Dendritic cell treated with granulocyte-macrophage colony-stimulating factor and Interleukin-4, amounts not matched to agents 40 ng/mL and 50 ng/mL, for 4 days (primary cell): ENCODE measurements around the gene FNDC3A.

Experiments
- H3K27ac Mint-ChIP-seq: one replicate; pipeline ENCODE4 v1.8.0; 2022; ENCODE audit warnings: mild to moderate bottlenecking, mixed read lengths
- H3K27me3 Mint-ChIP-seq: one replicate; pipeline ENCODE4 v1.8.0; 2022; ENCODE audit warnings: mild to moderate bottlenecking, mixed read lengths
- H3K36me3 Mint-ChIP-seq: one replicate; pipeline ENCODE4 v1.8.0; 2022; ENCODE audit warnings: low read depth, mixed read lengths
- H3K4me1 Mint-ChIP-seq: one replicate; pipeline ENCODE4 v1.8.0; 2022; ENCODE audit warnings: low read depth, mixed read lengths
- H3K4me3 Mint-ChIP-seq: one replicate; pipeline ENCODE4 v1.8.0; 2022; ENCODE audit warnings: mild to moderate bottlenecking, moderate library complexity, mixed read lengths
- H3K9me3 Mint-ChIP-seq: one replicate; pipeline ENCODE4 v1.8.0; 2022; ENCODE audit warnings: mixed read lengths
- intact Hi-C: fragments of 100-400 bp; cut with micrococcal nuclease; formaldehyde crosslinking; loops from one replicate; pipeline ENCODE4 v1.15.0; 2022

Gene FNDC3A, protein sequence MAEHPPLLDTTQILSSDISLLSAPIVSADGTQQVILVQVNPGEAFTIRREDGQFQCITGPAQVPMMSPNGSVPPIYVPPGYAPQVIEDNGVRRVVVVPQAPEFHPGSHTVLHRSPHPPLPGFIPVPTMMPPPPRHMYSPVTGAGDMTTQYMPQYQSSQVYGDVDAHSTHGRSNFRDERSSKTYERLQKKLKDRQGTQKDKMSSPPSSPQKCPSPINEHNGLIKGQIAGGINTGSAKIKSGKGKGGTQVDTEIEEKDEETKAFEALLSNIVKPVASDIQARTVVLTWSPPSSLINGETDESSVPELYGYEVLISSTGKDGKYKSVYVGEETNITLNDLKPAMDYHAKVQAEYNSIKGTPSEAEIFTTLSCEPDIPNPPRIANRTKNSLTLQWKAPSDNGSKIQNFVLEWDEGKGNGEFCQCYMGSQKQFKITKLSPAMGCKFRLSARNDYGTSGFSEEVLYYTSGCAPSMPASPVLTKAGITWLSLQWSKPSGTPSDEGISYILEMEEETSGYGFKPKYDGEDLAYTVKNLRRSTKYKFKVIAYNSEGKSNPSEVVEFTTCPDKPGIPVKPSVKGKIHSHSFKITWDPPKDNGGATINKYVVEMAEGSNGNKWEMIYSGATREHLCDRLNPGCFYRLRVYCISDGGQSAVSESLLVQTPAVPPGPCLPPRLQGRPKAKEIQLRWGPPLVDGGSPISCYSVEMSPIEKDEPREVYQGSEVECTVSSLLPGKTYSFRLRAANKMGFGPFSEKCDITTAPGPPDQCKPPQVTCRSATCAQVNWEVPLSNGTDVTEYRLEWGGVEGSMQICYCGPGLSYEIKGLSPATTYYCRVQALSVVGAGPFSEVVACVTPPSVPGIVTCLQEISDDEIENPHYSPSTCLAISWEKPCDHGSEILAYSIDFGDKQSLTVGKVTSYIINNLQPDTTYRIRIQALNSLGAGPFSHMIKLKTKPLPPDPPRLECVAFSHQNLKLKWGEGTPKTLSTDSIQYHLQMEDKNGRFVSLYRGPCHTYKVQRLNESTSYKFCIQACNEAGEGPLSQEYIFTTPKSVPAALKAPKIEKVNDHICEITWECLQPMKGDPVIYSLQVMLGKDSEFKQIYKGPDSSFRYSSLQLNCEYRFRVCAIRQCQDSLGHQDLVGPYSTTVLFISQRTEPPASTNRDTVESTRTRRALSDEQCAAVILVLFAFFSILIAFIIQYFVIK

DNA sequence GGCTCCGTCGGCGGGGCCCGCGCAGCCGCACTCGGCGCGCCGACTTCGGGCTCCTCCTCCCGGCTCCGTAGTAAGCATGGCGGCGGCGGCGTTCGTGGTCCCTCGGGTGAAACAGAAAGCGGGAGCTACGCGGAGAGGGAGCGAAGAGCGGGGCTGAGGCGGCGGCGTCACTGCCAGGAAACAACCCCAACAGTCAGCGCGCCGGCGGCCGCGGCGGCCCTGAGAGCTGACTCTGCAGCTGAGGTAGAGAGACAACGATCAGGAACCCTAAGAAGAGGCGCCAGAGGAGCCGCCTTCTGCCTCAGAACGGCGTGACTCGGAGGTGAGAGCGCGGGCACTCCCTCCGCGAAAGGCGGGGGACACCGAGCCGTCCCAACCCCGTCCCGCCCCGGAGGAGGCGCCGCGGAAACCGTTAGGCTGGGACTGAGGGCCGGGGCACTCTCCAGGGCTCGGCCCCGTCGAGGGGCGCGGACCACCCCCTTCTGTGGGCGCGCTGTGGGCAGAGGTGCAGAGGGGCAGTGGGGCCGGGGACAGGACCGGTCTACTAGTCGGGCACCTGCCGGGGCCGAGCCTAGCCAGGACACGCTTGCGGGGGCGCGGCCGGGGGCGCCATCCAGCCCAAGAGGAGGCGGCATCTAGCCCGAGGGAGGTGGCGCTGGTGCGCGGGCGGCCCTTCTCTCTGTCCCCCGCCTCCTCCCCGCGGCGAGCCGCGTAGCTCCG, at the start of gene FNDC3A:
FNDC3A (plus strand) TSS at position 57 of the 720 bp plus-strand sequence. CDS start 30,279 bp downstream, outside the sequence.
- H3K36me3 Mint-ChIP-seq: peaks cover 40% of the 10 kb centered on the region

DNA sequence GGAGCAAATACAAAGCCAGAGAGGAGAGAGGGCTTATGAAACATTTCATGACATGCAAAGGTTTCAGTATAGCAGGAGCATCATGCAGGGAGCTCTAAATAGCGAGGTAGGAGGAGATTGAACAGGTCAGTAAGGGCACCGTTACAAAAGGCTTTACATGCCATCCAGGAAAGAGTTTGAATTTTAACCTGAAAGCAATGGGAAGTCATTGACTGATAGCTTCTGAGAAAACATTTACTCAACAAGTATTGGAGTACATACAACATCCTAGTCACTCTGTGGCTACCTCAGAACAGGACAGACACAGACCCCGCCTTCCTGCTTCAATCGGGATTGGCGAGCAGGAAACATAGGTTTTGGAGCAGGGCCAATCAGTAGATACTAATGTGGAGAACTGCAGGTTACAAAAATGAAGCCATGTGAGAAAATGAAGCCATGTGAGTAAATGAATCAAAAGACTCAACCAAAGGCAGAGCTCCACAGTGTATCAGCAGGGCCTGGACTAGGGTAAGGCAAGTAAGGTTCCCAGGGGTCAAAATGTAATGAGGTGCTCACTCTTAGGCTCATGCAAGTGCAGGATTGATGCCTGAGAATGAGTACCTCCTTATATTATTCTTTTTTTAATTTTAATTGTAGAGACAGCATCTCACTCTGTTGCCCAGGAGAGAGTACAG, 46.8 kb upstream of the FNDC3A start:
- H3K27ac Mint-ChIP-seq: no peak overlapping the region
- H3K36me3 Mint-ChIP-seq: no peaks in the 10 kb centered on the region
- intact Hi-C loops: no loop called here
- peaks cover 12% of the 10 kb centered on the region for H3K9me3 Mint-ChIP-seq
- no peak overlapping the region for H3K4me3 Mint-ChIP-seq
- no peaks in the 10 kb centered on the region for H3K27me3 Mint-ChIP-seq
- peaks cover 5% of the 10 kb centered on the region for H3K4me1 Mint-ChIP-seq

More for the DNA sequence above, at the start of gene FNDC3A:
- H3K4me1 Mint-ChIP-seq: peaks cover 29% of the 10 kb centered on the region
- H3K4me3 Mint-ChIP-seq: peak within 1 kb of the TSS; percentile 93
- peaks cover 3% of the 10 kb centered on the region for H3K27me3 Mint-ChIP-seq
- intact Hi-C loops: no loop called here
- H3K27ac Mint-ChIP-seq: peak within 1 kb of the TSS; percentile 95
- H3K9me3 Mint-ChIP-seq: peaks cover 40% of the 10 kb centered on the region

DNA sequence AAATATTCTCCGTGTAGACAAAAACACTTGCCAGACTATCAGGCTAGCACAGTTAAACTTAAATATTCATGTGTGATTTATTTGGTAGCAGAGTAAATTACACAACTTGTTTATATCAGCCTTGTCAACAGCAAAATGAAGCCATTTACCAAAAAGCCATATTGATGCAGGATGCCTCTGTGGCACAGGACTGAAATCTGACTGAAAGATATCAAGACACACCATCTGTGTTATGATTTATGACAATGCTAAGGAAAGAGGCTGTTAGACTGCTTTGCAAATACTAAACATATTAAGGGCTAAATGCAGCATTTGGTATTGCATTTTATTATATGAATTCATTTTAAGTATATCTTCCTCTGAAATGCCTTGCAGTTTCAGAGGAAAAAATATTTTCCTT, 44.8 kb upstream of the FNDC3A start:
- H3K9me3 Mint-ChIP-seq: peaks cover 23% of the 10 kb centered on the region
- H3K4me1 Mint-ChIP-seq: peaks cover 5% of the 10 kb centered on the region
- H3K27me3 Mint-ChIP-seq: no peaks in the 10 kb centered on the region
- H3K4me3 Mint-ChIP-seq: no peak overlapping the region
- H3K36me3 Mint-ChIP-seq: no peaks in the 10 kb centered on the region
- intact Hi-C loops: no loop called here
- no peak overlapping the region for H3K27ac Mint-ChIP-seq

DNA sequence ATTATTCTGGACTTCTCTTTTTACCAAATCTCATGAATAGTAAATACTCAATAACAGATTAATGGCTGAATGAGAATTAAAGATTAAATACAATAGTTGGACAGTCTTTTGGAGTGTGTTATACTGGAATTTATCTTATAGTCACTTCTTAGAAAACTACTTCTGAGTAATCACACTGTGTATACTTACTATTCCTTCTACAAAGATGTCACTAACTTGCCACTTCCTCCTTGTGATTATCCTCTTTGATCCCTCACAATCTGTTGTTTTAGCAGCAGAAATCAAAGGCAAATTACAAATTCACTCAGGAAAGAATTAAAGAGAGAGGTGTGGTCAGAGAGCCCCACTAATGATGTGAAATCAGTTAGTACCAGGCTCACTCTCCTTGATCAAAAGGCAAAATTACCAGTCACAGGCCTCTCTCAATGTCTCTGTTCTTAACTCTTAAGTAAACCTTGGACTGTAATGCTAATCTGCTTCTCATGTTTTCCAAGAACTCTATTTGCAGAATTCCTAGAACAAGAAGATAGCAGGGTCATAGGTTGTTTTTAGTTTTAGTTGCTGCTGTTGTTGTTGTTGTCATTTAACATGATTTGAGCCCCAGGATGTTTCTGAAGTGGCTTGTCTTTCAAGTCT, 37.3 kb upstream of the FNDC3A start:
- Mint-ChIP-seq H3K27ac (no peak overlapping the region), H3K27me3 (no peaks in the 10 kb centered on the region), H3K4me3 (no peak overlapping the region), H3K36me3 (no peaks in the 10 kb centered on the region), H3K4me1 (peaks cover 6% of the 10 kb centered on the region), H3K9me3 (peaks cover 16% of the 10 kb centered on the region)
- intact Hi-C loops: no loop called here

DNA sequence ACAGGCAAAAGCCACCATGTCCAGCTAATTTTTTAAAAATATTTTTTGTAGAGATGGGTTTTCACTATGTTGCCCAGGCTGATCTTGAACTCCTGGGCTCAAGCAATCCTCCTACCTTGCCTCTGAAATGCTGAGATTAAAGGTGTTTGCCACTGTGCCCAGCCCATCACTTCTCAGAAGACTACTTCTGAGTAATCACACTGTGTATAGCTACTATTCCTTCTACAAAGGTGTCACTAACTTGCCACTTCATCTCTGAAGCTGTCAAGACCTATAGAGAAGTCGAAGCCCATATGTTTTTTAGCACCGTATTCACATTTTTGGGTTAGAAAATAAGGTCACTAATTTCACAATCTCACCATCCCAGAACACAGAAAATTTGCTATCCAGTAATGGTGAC, 36.0 kb upstream of the FNDC3A start:
- H3K27ac Mint-ChIP-seq: no peak overlapping the region
- H3K27me3 Mint-ChIP-seq: no peaks in the 10 kb centered on the region
- peaks cover 3% of the 10 kb centered on the region for H3K9me3 Mint-ChIP-seq
- H3K4me1 Mint-ChIP-seq: peaks cover 6% of the 10 kb centered on the region
- no peaks in the 10 kb centered on the region for H3K36me3 Mint-ChIP-seq
- no peak overlapping the region for H3K4me3 Mint-ChIP-seq
- intact Hi-C loops: no loop called here

DNA sequence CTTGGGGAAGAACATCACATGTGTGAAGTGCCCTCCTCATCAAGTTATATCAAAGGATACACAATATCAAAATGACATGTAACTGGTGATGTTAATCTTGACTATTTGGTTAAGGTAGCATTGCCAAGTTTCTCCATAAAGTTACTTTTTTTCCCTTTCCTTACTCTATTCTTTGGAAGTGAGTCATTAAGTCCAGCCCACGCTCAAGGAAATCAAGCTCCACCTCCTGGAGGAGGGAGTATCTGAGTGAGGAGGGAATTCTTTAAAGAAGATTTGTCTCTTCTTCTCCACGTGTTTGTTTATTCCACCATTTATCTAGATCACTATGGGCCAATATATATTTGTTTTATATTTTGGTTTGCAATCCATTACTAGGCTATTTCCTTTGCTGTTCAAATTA, 33.6 kb upstream of the FNDC3A start:
- Mint-ChIP-seq H3K4me1 (peaks cover 6% of the 10 kb centered on the region), H3K27ac (no peak overlapping the region), H3K9me3 (no peaks in the 10 kb centered on the region), H3K27me3 (no peaks in the 10 kb centered on the region), H3K4me3 (no peak overlapping the region), H3K36me3 (no peaks in the 10 kb centered on the region)
- intact Hi-C loops: no loop called here

DNA sequence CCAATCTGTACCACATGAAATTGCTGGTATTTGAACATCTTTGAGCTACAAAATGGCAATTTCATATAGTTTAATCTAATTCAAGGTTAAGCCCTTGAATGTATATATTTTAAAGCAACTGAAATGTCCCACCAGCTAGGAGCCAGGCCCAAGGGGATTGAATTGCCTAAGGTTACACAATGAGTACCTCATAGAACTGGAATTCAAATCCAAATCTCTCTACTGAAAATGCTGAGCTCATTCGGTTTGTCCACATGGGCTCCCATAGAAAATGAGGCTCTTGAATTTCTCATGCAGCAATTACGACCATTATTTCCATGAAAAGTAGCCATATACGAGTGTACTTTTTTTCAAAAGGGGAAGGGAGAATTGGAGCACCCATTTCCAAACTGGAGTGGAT, 31.5 kb upstream of the FNDC3A start:
- Mint-ChIP-seq H3K27me3 (no peaks in the 10 kb centered on the region), H3K4me1 (no peaks in the 10 kb centered on the region), H3K4me3 (no peak overlapping the region), H3K36me3 (no peaks in the 10 kb centered on the region), H3K27ac (no peak overlapping the region), H3K9me3 (no peaks in the 10 kb centered on the region)
- intact Hi-C loops: no loop called here

DNA sequence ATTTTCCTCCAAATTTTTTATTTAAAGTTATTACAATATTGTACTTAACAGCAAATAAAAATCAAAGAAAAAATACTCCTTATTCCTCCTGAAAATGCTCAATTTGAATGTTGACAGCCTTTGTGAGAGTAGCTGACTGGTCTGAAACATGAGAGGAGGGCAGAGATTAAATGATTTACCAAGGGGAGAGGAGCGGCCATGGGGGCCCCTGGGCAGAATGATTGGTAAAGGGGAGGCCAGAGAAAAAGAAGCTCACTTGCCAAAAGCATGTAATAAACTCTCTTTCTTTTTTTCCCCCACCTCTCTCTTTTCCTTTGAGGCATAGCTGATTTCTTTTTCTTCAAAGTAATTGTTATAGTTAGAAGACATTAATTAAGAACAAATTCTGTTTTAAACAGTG, 30.1 kb upstream of the FNDC3A start:
- intact Hi-C loops: no loop called here
- Mint-ChIP-seq H3K27ac (no peak overlapping the region), H3K36me3 (no peaks in the 10 kb centered on the region), H3K27me3 (no peaks in the 10 kb centered on the region), H3K9me3 (no peaks in the 10 kb centered on the region), H3K4me3 (no peak overlapping the region), H3K4me1 (no peaks in the 10 kb centered on the region)

DNA sequence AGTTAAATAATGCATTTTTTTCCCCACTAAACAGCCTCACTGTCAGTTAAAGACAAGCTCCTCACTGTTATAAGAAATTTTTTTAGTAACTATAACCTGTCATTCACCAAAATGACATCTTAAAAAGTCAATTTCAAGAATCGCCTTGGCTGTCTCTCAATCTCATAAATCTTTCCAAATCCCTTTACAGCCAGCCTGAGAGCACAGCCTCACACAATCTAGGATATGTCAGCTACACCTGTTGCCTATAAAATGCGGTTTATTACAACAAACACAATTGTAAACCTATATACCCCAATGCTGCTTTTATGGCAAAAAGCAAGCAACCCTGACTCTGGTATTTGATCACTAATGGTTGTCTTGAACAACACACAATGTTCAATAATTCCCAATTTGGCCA, 29.5 kb upstream of the FNDC3A start:
- Mint-ChIP-seq H3K27ac (no peak overlapping the region), H3K4me1 (no peaks in the 10 kb centered on the region), H3K4me3 (no peak overlapping the region), H3K9me3 (no peaks in the 10 kb centered on the region), H3K27me3 (no peaks in the 10 kb centered on the region), H3K36me3 (no peaks in the 10 kb centered on the region)
- intact Hi-C loops: no loop called here

DNA sequence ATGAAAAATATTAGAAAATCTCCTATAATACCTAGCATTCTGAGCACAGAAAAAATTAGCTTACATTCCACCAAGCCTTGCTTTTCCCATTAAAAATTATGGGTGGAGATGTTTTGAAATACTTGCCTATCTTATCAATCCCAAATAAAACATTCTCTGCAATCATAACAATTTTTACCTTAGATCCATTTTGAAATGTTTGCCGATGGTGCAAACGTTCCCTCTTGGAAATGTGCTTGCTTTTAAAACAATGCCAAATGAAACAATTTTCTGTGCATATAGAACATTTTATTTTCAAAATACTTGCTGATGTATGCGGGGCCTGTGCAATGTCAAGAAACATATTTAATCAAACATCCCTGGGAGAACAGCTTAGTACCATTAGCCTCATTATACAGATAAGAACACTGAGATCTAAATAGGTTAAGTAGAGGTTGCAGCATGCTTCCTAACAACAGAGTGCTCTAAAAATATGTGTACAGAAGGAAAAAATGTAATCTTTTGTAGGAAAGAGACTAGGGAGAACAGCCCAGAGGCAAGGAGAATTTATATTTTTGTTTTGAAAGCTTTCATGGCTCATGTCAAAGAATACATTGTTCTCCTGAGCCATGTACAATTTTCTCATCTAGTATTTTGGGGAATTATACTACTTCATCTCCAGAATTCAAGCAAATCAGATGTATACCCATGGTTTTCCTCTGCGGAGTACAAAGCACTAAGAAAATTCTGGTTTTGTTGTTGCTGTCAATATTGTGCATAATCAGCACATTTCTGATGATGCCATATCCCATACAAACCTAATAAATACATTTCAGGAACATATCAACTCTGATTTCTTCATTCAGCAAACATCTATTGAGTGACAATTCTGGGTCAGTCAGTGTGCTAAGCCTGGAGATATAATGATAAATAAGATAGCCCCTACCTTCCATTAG, 25.9 kb upstream of the FNDC3A start:
- no peak overlapping the region for H3K27ac Mint-ChIP-seq
- intact Hi-C loops: no loop called here
- H3K27me3 Mint-ChIP-seq: no peaks in the 10 kb centered on the region
- no peaks in the 10 kb centered on the region for H3K4me1 Mint-ChIP-seq
- no peaks in the 10 kb centered on the region for H3K9me3 Mint-ChIP-seq
- no peaks in the 10 kb centered on the region for H3K36me3 Mint-ChIP-seq
- H3K4me3 Mint-ChIP-seq: no peak overlapping the region

DNA sequence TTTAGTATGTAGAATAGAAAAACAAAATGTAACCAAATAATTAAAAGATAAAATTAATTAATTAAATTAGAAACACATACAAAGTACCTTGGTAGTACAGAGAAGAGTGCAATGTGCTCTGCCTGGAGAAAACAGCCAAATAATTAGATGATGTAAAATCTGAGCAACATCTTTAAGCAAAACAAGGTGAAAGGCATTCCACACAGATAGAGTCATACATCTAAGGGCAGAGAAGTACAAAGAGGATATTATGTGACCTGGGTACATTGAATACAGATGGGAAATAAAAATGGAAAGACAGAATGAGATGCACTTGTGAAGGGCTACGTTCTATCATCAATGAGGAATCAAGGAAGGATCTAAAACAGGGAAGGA, 25.2 kb upstream of the FNDC3A start:
- intact Hi-C loops: no loop called here
- no peaks in the 10 kb centered on the region for H3K27me3 Mint-ChIP-seq
- H3K36me3 Mint-ChIP-seq: no peaks in the 10 kb centered on the region
- no peaks in the 10 kb centered on the region for H3K4me1 Mint-ChIP-seq
- no peak overlapping the region for H3K27ac Mint-ChIP-seq
- H3K4me3 Mint-ChIP-seq: no peak overlapping the region
- H3K9me3 Mint-ChIP-seq: no peaks in the 10 kb centered on the region

DNA sequence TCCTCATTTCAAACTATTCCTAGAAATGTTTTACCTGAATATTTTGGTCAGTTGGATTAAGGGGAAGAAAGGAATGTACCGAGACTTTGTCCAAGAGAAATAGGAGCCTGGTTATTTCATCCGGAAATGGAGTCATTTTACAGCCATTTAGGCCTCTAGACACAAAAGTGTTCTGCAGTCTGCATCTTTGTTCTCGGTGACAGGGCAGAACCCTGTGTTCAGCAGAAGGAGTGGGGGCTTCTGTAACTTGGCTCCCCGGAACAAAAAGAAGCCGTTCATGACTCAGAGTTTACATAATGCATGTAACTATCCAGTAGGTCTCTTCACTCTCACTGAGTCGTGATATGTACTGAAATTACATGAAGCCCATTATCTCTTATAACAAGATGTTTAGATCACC, 21.6 kb upstream of the FNDC3A start:
- no peak overlapping the region for H3K27ac Mint-ChIP-seq
- intact Hi-C loops: no loop called here
- no peaks in the 10 kb centered on the region for H3K27me3 Mint-ChIP-seq
- no peak overlapping the region for H3K4me3 Mint-ChIP-seq
- no peaks in the 10 kb centered on the region for H3K4me1 Mint-ChIP-seq
- no peaks in the 10 kb centered on the region for H3K36me3 Mint-ChIP-seq
- H3K9me3 Mint-ChIP-seq: no peaks in the 10 kb centered on the region
